Fibroblast of skin of right biceps (primary cell): ENCODE measurements around the gene PMEPA1.
A peak's percentile ranks its signal among the peaks of the same experiment; 100 is the strongest.

Experiments used
- DNase-seq: peaks from one replicate; pipeline ENCODE4 v3.0.0-alpha.2; 2013

Gene PMEPA1

GRCh38 chr20:57676589-57677583 is 32.9 kb downstream of the PMEPA1 start:
- no peak for DNase-seq

- no peak for DNase-seq
These were observed 34.0 kb downstream of the PMEPA1 start for GRCh38 chr20:57675773-57676172.

GRCh38 chr20:57672953-57673575 is 36.8 kb downstream of the PMEPA1 start:
- DNase-seq, result no peak

- DNase-seq, result peak; percentile 17
These were observed 37.7 kb downstream of the PMEPA1 start for GRCh38 chr20:57672164-57672563.

GRCh38 chr20:57671662-57672061 is 38.2 kb downstream of the PMEPA1 start:
- DNase-seq, result no peak

- DNase-seq, result no peak
These were observed 38.8 kb downstream of the PMEPA1 start for GRCh38 chr20:57671072-57671391.

- DNase-seq, result no peak
These were observed 39.3 kb downstream of the PMEPA1 start for GRCh38 chr20:57670288-57671071.

GRCh38 chr20:57669632-57670031 is 40.2 kb downstream of the PMEPA1 start:
- no peak for DNase-seq

- DNase-seq, result no peak
These were observed 41.7 kb downstream of the PMEPA1 start for GRCh38 chr20:57667924-57668782.

- DNase-seq, result no peak
These were observed 42.4 kb downstream of the PMEPA1 start for GRCh38 chr20:57667388-57667787.

- no peak for DNase-seq
These were observed 43.0 kb downstream of the PMEPA1 start for GRCh38 chr20:57666834-57667157.

GRCh38 chr20:57666106-57666833 is 43.5 kb downstream of the PMEPA1 start:
- no peak for DNase-seq

- no peak for DNase-seq
These were observed 44.2 kb downstream of the PMEPA1 start for GRCh38 chr20:57665589-57665971.

- DNase-seq, result no peak
These were observed 44.8 kb downstream of the PMEPA1 start for GRCh38 chr20:57664924-57665588.

- DNase-seq, result no peak
These were observed 45.3 kb downstream of the PMEPA1 start for GRCh38 chr20:57664476-57664875.

- no peak for DNase-seq
These were observed 45.9 kb downstream of the PMEPA1 start for GRCh38 chr20:57663681-57664451.

GRCh38 chr20:57663241-57663640 is 46.6 kb downstream of the PMEPA1 start:
- no peak for DNase-seq

- no peak for DNase-seq
These were observed 47.2 kb downstream of the PMEPA1 start for GRCh38 chr20:57662456-57663240.

- DNase-seq, result no peak
These were observed 47.9 kb downstream of the PMEPA1 start for GRCh38 chr20:57661746-57662455.
